Dedifferentiated amniotic fluid mesenchymal stem cell (primary cell): ENCODE results near the gene FXR2.

Experiments used
- DNase-seq: peaks from one replicate; pipeline ENCODE4 v3.0.0-alpha.2; 2016; ENCODE audit errors: extremely low spot score

The FXR2 gene

GRCh38 chr17:7552621-7553051, 62.1 kb downstream of the FXR2 start:
- DNase-seq: no peak

- DNase-seq: no peak
These were observed 63.3 kb downstream of the FXR2 start for GRCh38 chr17:7551396-7551795.

- no peak for DNase-seq
These were observed 64.4 kb downstream of the FXR2 start for GRCh38 chr17:7550344-7550743.

GRCh38 chr17:7549401-7550055, 65.2 kb downstream of the FXR2 start:
- no peak for DNase-seq

- no peak for DNase-seq
These were observed 65.9 kb downstream of the FXR2 start, which contains the start of gene TNFSF12 for GRCh38 chr17:7548585-7549400. Gene TNFSF12, plus strand, starts transcription at chr17:7549058. Its CDS starts 96 bp downstream, at chr17:7549154.

GRCh38 chr17:7544911-7545310, 69.8 kb downstream of the FXR2 start:
- DNase-seq: no peak
